ENCODE results near the gene NCAPH2.

The NCAPH2 gene

GRCh38 chr22:50525104-50525857 is 17.3 kb downstream of the NCAPH2 start, which contains the start of gene SCO2 (continued):
- TF ChIP-seq, protein P1, sequence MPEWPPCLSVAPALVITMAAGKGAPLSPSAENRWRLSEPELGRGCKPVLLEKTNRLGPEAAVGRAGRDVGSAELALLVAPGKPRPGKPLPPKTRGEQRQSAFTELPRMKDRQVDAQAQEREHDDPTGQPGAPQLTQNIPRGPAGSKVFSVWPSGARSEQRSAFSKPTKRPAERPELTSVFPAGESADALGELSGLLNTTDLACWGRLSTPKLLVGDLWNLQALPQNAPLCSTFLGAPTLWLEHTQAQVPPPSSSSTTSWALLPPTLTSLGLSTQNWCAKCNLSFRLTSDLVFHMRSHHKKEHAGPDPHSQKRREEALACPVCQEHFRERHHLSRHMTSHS (tag by site-specific recombination; IDR thresholded peaks at IDR 0.05): no peak
- TF ChIP-seq ZBTB8A (tag by site-specific recombination; IDR thresholded peaks at IDR 0.05) (peak; percentile 99), OSR2 (tag by site-specific recombination; IDR thresholded peaks at IDR 0.05) (peak; percentile 16; the same call in 1 of the 2 replicates), KLF9 (tag by site-specific recombination; IDR thresholded peaks at IDR 0.05; ENCODE audit: low read depth) (peak; percentile 51; the same call in 1 of the 2 replicates), ZNF423 (tag by site-specific recombination; IDR thresholded peaks at IDR 0.05) (peak; percentile 93), ZFP37 (tag by site-specific recombination; IDR thresholded peaks at IDR 0.05) (peak; percentile 81), ZNF404 (tag by site-specific recombination; IDR thresholded peaks at IDR 0.05) (no peak), ZNF501 (tag by site-specific recombination; IDR thresholded peaks at IDR 0.05) (peak; percentile 78; the same call in 1 of the 2 replicates), HIC1 (tag by site-specific recombination; IDR thresholded peaks at IDR 0.05) (peak; percentile 65), ZNF121 (tag by site-specific recombination; IDR thresholded peaks at IDR 0.05) (no peak), KLF16 (tag by site-specific recombination; IDR thresholded peaks at IDR 0.05) (peak; percentile 36; the same call in 1 of the 2 replicates), PRDM10 (tag by site-specific recombination; IDR thresholded peaks at IDR 0.05) (peak; percentile 18; the same call in 1 of the 2 replicates), ZNF529 (tag by site-specific recombination; IDR thresholded peaks at IDR 0.05; ENCODE audit: insufficient replicate concordance) (no peak), SP2 (tag by site-specific recombination; IDR thresholded peaks at IDR 0.05) (peak; percentile 81), INSM2 (tag by site-specific recombination; IDR thresholded peaks at IDR 0.05) (0 out of 2 replicates have a peak, but pooled peaks have one; percentile 12), ZXDB (tag by site-specific recombination; IDR thresholded peaks at IDR 0.05) (peak; percentile 92), KLF8 (tag by site-specific recombination; IDR thresholded peaks at IDR 0.05) (peak; percentile 80), YY2 (tag by site-specific recombination; IDR thresholded peaks at IDR 0.05) (no peak), ZNF335 (tag by site-specific recombination; conservative IDR thresholded peaks at IDR 0.05) (peak; percentile 82), ZNF610 (tag by site-specific recombination; IDR thresholded peaks at IDR 0.05; ENCODE audit: borderline replicate concordance) (peak; percentile 53; the same call in 1 of the 2 replicates), TRIM28 (IDR thresholded peaks at IDR 0.05; ENCODE audit: borderline replicate concordance, low read length) (peak; percentile 34; the same call in 1 of the 2 replicates), MZF1 (tag by site-specific recombination; IDR thresholded peaks at IDR 0.05; ENCODE audit: borderline replicate concordance) (no peak), ZNF155 (tag by site-specific recombination; IDR thresholded peaks at IDR 0.05) (no peak), ZNF23 (tag by site-specific recombination; IDR thresholded peaks at IDR 0.05; ENCODE audit: borderline replicate concordance) (no peak), ZSCAN16 (tag by site-specific recombination; IDR thresholded peaks at IDR 0.05) (0 out of 2 replicates have a peak, but pooled peaks have one; percentile 26), ZNF791 (tag by site-specific recombination; IDR thresholded peaks at IDR 0.05) (no peak), ZNF837 (tag by site-specific recombination; IDR thresholded peaks at IDR 0.05) (peak; percentile 99), EGR2 (tag by site-specific recombination; IDR thresholded peaks at IDR 0.05; ENCODE audit: low read depth) (peak; percentile 89), ZBTB48 (tag by site-specific recombination; IDR thresholded peaks at IDR 0.05) (peak; percentile 85; the same call in 1 of the 2 replicates)
- TF ChIP-seq, protein P2, sequence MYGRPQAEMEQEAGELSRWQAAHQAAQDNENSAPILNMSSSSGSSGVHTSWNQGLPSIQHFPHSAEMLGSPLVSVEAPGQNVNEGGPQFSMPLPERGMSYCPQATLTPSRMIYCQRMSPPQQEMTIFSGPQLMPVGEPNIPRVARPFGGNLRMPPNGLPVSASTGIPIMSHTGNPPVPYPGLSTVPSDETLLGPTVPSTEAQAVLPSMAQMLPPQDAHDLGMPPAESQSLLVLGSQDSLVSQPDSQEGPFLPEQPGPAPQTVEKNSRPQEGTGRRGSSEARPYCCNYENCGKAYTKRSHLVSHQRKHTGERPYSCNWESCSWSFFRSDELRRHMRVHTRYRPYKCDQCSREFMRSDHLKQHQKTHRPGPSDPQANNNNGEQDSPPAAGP (tag by site-specific recombination; IDR thresholded peaks at IDR 0.05): peak; percentile 61; the same call in 1 of the 2 replicates
